Gastrocnemius medialis (tissue), 4 donors: ENCODE results near the gene HSPA9. TPM values are rescaled to one million over a fixed set of nuclear protein-coding genes. Genes with fewer than 3 reads are reported as not detected.

Experiments
- ATAC-seq, 2 donors: fragments of 150-250 bp; one replicate each; pipeline ENCODE4 v1.9.1; 2016
- DNase-seq, 2 donors: peaks; one replicate each; pipeline ENCODE4 v3.0.0-alpha.2; 2019
- H3K27ac ChIP-seq, 4 donors: fragments of 200-600 bp; sonication (generic); 1 replicate in 1 of 4; 2 replicates in 3 of 4; pipeline ENCODE4 v1.5.1; 2016 to 2018; ENCODE audit warnings: mild to moderate bottlenecking in 2 of 4, moderate library complexity in 1 of 4
- H3K27me3 ChIP-seq, 3 donors: fragments of 200-600 bp; sonication (generic) in 2 of 3; 1 replicate in 1 of 3; 2 replicates in 2 of 3; pipeline versions ENCODE4 v1.5.1 to v1.6.0; 2016 to 2019; ENCODE audit warnings: mild to moderate bottlenecking in 1 of 3, moderate library complexity in 1 of 3
- H3K36me3 ChIP-seq, 2 donors: fragments of 200-600 bp; sonication (generic) in 1 of 2; one replicate each; pipeline ENCODE4 v1.5.1; 2017 to 2018
- H3K4me1 ChIP-seq, 2 donors: fragments of 200-600 bp; sonication (generic) in 1 of 2; one replicate each; pipeline ENCODE4 v1.5.1; 2016 to 2017; ENCODE audit warnings: mild to moderate bottlenecking in 2 of 2
- H3K4me3 ChIP-seq, 4 donors: fragments of 200-600 bp; sonication (generic) in 3 of 4; 1 replicate in 1 of 4; 2 replicates in 3 of 4; pipeline ENCODE4 v1.5.1; 2016 to 2019; ENCODE audit warnings: mild to moderate bottlenecking in 2 of 4
- H3K9me3 ChIP-seq, 3 donors: fragments of 200-600 bp; sonication (generic) in 2 of 3; 1 replicate in 1 of 3; 2 replicates in 2 of 3; pipeline ENCODE4 v1.5.1; 2016 to 2019
- POLR2A ChIP-seq, 2 donors: fragments of 450-650 bp; IDR thresholded peaks; one replicate each; pipeline ENCODE4 v1.6.1; 2017; ENCODE audit warnings: antibody characterized with exemption in 2 of 2, mild to moderate bottlenecking in 2 of 2, moderate library complexity in 2 of 2
- in situ Hi-C, 4 donors: fragments of 200-750 bp; cut with MboI; loops; one replicate each; pipeline versions ENCODE4 v1.15.0 to v1.8.0; 2017; ENCODE audit warnings: low sequenced_read_pairs in 4 of 4
- intact Hi-C: fragments of 100-400 bp; cut with DNase I; formaldehyde crosslinking; loops from one replicate; pipeline ENCODE4 v1.15.1; 2023; ENCODE audit warnings: low total_unique reads
- total RNA-seq, 4 donors: library from RNA; depleted of rRNA; stranded (reverse); fragments of >200 nt; gene quantifications; one replicate each; pipeline versions ENCODE4 v1.1.0 to v1.2.3, GENCODE V29; 2016
- TF ChIP-seq, protein P1 (sequence below), 5 experiments: fragments of 450-650 bp in 3 of 5; fragments of 200-600 bp in 2 of 5; sonication (generic) in 2 of 5; IDR thresholded peaks in 4 of 5; conservative IDR thresholded peaks in 1 of 5; 1 replicate in 4 of 5; 2 replicates in 1 of 5; pipeline ENCODE4 v1.5.1; 2016 to 2019; ENCODE audit warnings: antibody characterized with exemption in 5 of 5, mild to moderate bottlenecking in 3 of 5, moderate library complexity in 3 of 5

HSPA9 gene
- total RNA-seq, 4 donors from 2014 or later, result 449 to 840 (median 569) TPM

DNA sequence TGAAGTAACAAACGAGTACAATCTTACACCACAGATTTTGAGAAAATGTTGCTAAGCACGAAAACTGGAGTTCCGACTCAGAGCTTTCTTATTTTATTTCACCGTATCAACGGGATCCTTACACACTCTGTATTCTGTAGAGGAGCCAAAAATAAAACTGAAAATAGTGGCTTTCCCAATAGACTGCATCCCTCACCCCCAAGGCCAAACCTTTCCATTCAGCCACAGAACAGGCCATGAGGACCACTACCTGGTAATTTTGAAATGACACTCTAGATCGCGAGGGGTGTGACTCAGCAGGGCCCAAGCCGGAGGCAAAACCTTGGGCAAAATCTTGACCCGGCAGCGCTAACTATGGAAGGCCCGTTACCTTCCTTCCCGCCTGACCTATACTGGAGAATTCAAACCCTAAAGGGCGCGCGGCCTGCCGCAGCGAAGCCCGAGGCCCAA is 432 bp downstream of the HSPA9 start:
- peaks cover 9 to 40% of the 10 kb centered on the region in 2 donors for H3K36me3 ChIP-seq
- in situ Hi-C loops (loop anchor here (5.0 to 25.0 kb wide), 3 partner anchors 688 to 693 kb away; no protein-coding TSS in a partner anchor), intact Hi-C loops (loop anchor here (1.0 to 5.0 kb wide), 7 partner anchors 31 to 987 kb away; partner anchors contain the start of genes CTNNA1, ETF1, HNRNPA0 and SIL1)
- H3K4me3 ChIP-seq, result peak overlapping the region; percentile 79 to 97 (median 91)
- H3K9me3 ChIP-seq, result no peaks in the 10 kb centered on the region
- ATAC-seq (peak; percentile 22 to 23), DNase-seq (no peak)
- no peak for TF ChIP-seq POLR2A (IDR thresholded peaks at IDR 0.05)
- TF ChIP-seq, protein P1, sequence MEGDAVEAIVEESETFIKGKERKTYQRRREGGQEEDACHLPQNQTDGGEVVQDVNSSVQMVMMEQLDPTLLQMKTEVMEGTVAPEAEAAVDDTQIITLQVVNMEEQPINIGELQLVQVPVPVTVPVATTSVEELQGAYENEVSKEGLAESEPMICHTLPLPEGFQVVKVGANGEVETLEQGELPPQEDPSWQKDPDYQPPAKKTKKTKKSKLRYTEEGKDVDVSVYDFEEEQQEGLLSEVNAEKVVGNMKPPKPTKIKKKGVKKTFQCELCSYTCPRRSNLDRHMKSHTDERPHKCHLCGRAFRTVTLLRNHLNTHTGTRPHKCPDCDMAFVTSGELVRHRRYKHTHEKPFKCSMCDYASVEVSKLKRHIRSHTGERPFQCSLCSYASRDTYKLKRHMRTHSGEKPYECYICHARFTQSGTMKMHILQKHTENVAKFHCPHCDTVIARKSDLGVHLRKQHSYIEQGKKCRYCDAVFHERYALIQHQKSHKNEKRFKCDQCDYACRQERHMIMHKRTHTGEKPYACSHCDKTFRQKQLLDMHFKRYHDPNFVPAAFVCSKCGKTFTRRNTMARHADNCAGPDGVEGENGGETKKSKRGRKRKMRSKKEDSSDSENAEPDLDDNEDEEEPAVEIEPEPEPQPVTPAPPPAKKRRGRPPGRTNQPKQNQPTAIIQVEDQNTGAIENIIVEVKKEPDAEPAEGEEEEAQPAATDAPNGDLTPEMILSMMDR (IDR thresholded peaks at IDR 0.05 in 4 of 5, conservative IDR thresholded peaks at IDR 0.05 in 1 of 5), result no peak
- H3K27me3 ChIP-seq, result no peaks in the 10 kb centered on the region
- peaks cover 12 to 29% of the 10 kb centered on the region in 2 donors for H3K4me1 ChIP-seq
- peak overlapping the region; percentile 97 to 99 (median 98) for H3K27ac ChIP-seq

GRCh38 chr5:138573949-138574670 is 1.1 kb downstream of the HSPA9 start:
- ATAC-seq (no peak), DNase-seq (no peak)
- H3K36me3 ChIP-seq, result peaks cover 11 to 47% of the 10 kb centered on the region in 2 donors
- intact Hi-C loops (loop anchor here (2.0 kb wide), 1 partner anchor 179 kb away; the partner anchor contains the start of gene CTNNA1), in situ Hi-C loops (loop anchor here in 1 of 4 donors (10.0 kb wide), 1 partner anchor 691 kb away; no protein-coding TSS in a partner anchor)
- peak overlapping the region; percentile 97 to 99 (median 98) for H3K27ac ChIP-seq
- H3K27me3 ChIP-seq, result no peaks in the 10 kb centered on the region
- no peaks in the 10 kb centered on the region for H3K9me3 ChIP-seq
- peaks cover 12 to 31% of the 10 kb centered on the region in 2 donors for H3K4me1 ChIP-seq
- TF ChIP-seq, protein P1 (IDR thresholded peaks at IDR 0.05 in 4 of 5, conservative IDR thresholded peaks at IDR 0.05 in 1 of 5), result no peak
- no peak for TF ChIP-seq POLR2A (IDR thresholded peaks at IDR 0.05)
- H3K4me3 ChIP-seq, result peak overlapping the region; percentile 79 to 97 (median 91)

DNA sequence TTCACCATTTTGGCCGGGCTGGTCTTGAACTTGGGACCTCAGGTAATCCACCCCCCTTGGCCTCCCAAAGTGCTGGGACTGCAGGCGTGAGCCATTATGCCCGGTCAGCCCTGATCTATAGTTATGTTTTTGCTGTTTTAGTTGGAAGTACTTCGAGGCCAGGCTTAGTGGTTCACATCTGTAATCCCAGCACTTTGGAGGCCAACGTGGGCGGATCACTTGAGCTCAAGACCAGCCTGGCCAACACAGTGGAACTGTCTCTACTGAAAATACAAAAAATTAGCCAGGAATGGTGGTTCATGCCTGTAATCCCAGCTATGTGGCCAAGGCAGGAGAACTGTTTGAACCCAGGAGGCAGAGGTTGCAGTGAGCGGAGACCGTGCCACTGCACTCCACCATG is 2.0 kb downstream of the HSPA9 start:
- intact Hi-C loops, result no loop called here
- peak overlapping the region; percentile 97 to 99 (median 98) for H3K27ac ChIP-seq

DNA sequence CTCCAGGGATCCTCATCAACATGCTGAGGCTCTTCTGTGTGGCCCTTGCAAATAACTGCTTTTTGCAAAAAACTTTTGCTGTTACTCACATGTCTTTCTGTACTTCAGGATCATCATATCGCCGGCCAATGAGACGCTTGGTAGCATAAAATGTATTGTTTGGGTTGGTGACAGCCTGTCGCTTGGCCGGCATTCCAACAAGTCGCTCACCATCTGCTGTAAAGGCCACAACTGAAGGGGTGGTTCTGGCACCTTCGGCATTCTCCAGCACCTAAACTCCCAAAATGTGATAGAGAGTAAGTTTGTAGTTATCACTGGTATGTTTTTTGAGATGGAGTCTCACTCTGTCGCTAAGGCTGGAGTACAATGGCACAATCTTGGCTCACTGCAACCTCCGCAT is 4.3 kb downstream of the HSPA9 start:
- H3K27me3 ChIP-seq, result no peaks in the 10 kb centered on the region
- intact Hi-C loops (no loop called here), in situ Hi-C loops (loop anchor here in 1 of 4 donors (10.0 kb wide), 1 partner anchor 694 kb away; no protein-coding TSS in a partner anchor)
- H3K4me3 ChIP-seq, result no peak overlapping the region
- TF ChIP-seq, protein P1 (IDR thresholded peaks at IDR 0.05 in 4 of 5, conservative IDR thresholded peaks at IDR 0.05 in 1 of 5), result no peak
- no peak for TF ChIP-seq POLR2A (IDR thresholded peaks at IDR 0.05)
- no peaks in the 10 kb centered on the region for H3K9me3 ChIP-seq
- H3K36me3 ChIP-seq, result peaks cover 11 to 79% of the 10 kb centered on the region in 2 donors
- no peak for DNase-seq
- ATAC-seq, result no peak
- peaks cover 12 to 31% of the 10 kb centered on the region in 2 donors for H3K4me1 ChIP-seq
- peak overlapping the region in 2 of 4 donors; percentile 97 to 98 for H3K27ac ChIP-seq

More for the DNA sequence above, 2.0 kb downstream of the HSPA9 start:
- Histone ChIP-seq H3K4me3 (peak overlapping the region in 1 of 4 donors; percentile 92), H3K9me3 (no peaks in the 10 kb centered on the region), H3K4me1 (peaks cover 12 to 31% of the 10 kb centered on the region in 2 donors), H3K27me3 (no peaks in the 10 kb centered on the region), H3K36me3 (peaks cover 11 to 56% of the 10 kb centered on the region in 2 donors)
- DNase-seq (no peak), ATAC-seq (no peak)
- no peak for TF ChIP-seq POLR2A (IDR thresholded peaks at IDR 0.05)
- TF ChIP-seq, protein P1 (IDR thresholded peaks at IDR 0.05 in 4 of 5, conservative IDR thresholded peaks at IDR 0.05 in 1 of 5), result no peak
- in situ Hi-C loops, result loop anchor here in 1 of 4 donors (10.0 kb wide), 1 partner anchor 692 kb away; no protein-coding TSS in a partner anchor
